OCI-LY7 (cell line): ENCODE results near the gene FAM24B. TPM values are rescaled to one million over a fixed set of nuclear protein-coding genes. Genes with fewer than 3 reads are reported as not detected.
"Not testable (repeated sequence)": the region's sequence is repeated elsewhere in the genome, so short reads cannot be mapped to it uniquely, and the experiment has no call there.

Source experiments
- BruUV-seq: library from RNA; stranded (reverse); fragments of 400-500 nt; replicated peaks from 2 replicates; lab custom pipeline; 2021; lab: Mats Ljungman, UMichigan
- CTCF ChIA-PET: fragments of 300-600 bp; sonication (Branson Sonifier 250); formaldehyde crosslinking; loops from one replicate; lab custom pipeline; 2022; ENCODE audit warnings: antibody characterized with exemption; ENCODE audit not compliant: unreplicated experiment; lab: Charles Lee
- POLR2A ChIA-PET: fragments of 300-600 bp; sonication (Branson Sonifier 250); formaldehyde crosslinking; loops from one replicate; lab custom pipeline; 2022; ENCODE audit warnings: antibody characterized with exemption; lab: Charles Lee
- DNase-seq: peaks from one replicate; pipeline ENCODE4 v3.0.0-alpha.2; 2015; ENCODE audit warnings: low spot score
- H2AFZ ChIP-seq: fragments of 200-600 bp; sonication (generic), shearing (Covaris generic); 2 replicates; pipeline ENCODE4 v1.6.1; 2014; ENCODE audit warnings: mild to moderate bottlenecking, antibody characterized with exemption, low read length, moderate library complexity
- H3K27ac ChIP-seq: fragments of 200-600 bp; sonication (generic); 2 replicates; pipeline ENCODE4 v1.5.1; 2014; ENCODE audit warnings: mixed run types, low read depth, mild to moderate bottlenecking, moderate library complexity, low read length, inconsistent platforms; ENCODE audit not compliant: poor library complexity, severe bottlenecking
- H3K36me3 ChIP-seq: fragments of 200-600 bp; sonication (generic); 2 replicates; pipeline ENCODE4 v1.6.1; 2014; ENCODE audit warnings: mild to moderate bottlenecking, antibody characterized with exemption, low read length, moderate library complexity, mixed read lengths; ENCODE audit not compliant: insufficient read depth
- H3K4me1 ChIP-seq: fragments of 200-600 bp; sonication (generic); 2 replicates; pipeline ENCODE4 v1.5.1; 2014; ENCODE audit warnings: mild to moderate bottlenecking, low read length; ENCODE audit not compliant: insufficient read depth, poor library complexity, severe bottlenecking
- H3K4me2 ChIP-seq: fragments of 200-600 bp; sonication (generic); 2 replicates; pipeline ENCODE4 v1.6.1; 2014; ENCODE audit warnings: mild to moderate bottlenecking, low read length
- H3K4me3 ChIP-seq: fragments of 200-600 bp; sonication (generic); 2 replicates; pipeline ENCODE4 v1.5.1; 2014; ENCODE audit warnings: mild to moderate bottlenecking, low read depth, low read length; ENCODE audit not compliant: poor library complexity, severe bottlenecking
- H3K79me2 ChIP-seq: fragments of 200-600 bp; sonication (generic); 2 replicates; pipeline ENCODE4 v1.6.1; 2016; ENCODE audit warnings: low read depth, mild to moderate bottlenecking, low read length, moderate library complexity, mixed read lengths; ENCODE audit not compliant: insufficient read depth
- H3K9me2 ChIP-seq: fragments of 200-600 bp; sonication (generic); 2 replicates; pipeline ENCODE4 v1.6.1; 2016; ENCODE audit warnings: mild to moderate bottlenecking, low read length, mixed read lengths; ENCODE audit not compliant: insufficient read depth
- H3K9me3 ChIP-seq: fragments of 200-600 bp; sonication (generic); 2 replicates; pipeline ENCODE4 v1.6.1; 2014; ENCODE audit warnings: mild to moderate bottlenecking, mixed run types, low read length, mixed read lengths
- H4K20me1 ChIP-seq: fragments of 200-600 bp; sonication (generic); 2 replicates; pipeline ENCODE4 v1.6.1; 2014; ENCODE audit warnings: mild to moderate bottlenecking, antibody characterized with exemption, low read length, moderate library complexity, mixed read lengths; ENCODE audit not compliant: insufficient read depth
- EZH2phosphoT487 ChIP-seq: fragments of 200-600 bp; sonication (generic); IDR thresholded peaks from 2 replicates; pipeline ENCODE4 v1.6.1; 2018; ENCODE audit warnings: low read depth, borderline replicate concordance, mild to moderate bottlenecking, mixed run types, antibody characterized with exemption, low read length, moderate library complexity, mixed read lengths
- intact Hi-C: fragments of 100-400 bp; cut with micrococcal nuclease; formaldehyde crosslinking; loops from one replicate; pipeline ENCODE4 v1.10.0; 2022; ENCODE audit not compliant: unreplicated experiment
- total RNA-seq, 2 experiments: library from RNA; depleted of rRNA in 1 of 2; stranded (reverse); fragments of >200 nt in 1 of 2; shearing (Covaris generic) in 1 of 2; gene quantifications; 2 replicates each; pipeline ENCODE4 v1.2.3, GENCODE V29; 2014 to 2022
- TF ChIP-seq, protein P1 (sequence below): fragments of 200-600 bp; sonication (generic); conservative IDR thresholded peaks from 2 replicates; pipeline ENCODE4 v1.5.1; 2014; ENCODE audit warnings: mild to moderate bottlenecking, antibody characterized with exemption, low read length, moderate library complexity, mixed read lengths

FAM24B gene
- total RNA-seq, 2 experiments from 2014 or later = 10.1 to 11.1 TPM

DNA sequence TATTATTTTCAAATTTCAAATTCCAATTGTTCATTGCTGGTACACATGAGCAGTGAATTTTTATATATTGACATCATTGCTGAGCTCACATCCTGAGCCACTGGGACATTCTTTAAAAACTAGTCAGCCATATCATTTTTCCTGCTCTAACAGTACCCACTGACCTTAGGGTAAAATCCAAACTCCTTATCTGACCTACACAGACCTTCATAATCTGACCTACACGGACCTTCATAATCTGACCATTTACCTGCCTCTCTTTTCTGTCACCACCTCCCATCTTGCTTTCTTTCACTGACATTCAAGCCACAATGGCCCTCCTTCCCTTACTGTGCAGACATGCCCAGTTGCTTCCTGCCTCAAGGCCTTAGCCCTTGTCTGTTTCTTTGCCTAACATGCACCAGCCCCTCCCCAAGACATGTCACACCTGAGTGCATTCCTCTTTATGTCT, 17.6 kb downstream of the FAM24B start:
- BruUV-seq = no TSS peak
- CTCF ChIA-PET = no interaction called here
- TF ChIP-seq, protein P1, sequence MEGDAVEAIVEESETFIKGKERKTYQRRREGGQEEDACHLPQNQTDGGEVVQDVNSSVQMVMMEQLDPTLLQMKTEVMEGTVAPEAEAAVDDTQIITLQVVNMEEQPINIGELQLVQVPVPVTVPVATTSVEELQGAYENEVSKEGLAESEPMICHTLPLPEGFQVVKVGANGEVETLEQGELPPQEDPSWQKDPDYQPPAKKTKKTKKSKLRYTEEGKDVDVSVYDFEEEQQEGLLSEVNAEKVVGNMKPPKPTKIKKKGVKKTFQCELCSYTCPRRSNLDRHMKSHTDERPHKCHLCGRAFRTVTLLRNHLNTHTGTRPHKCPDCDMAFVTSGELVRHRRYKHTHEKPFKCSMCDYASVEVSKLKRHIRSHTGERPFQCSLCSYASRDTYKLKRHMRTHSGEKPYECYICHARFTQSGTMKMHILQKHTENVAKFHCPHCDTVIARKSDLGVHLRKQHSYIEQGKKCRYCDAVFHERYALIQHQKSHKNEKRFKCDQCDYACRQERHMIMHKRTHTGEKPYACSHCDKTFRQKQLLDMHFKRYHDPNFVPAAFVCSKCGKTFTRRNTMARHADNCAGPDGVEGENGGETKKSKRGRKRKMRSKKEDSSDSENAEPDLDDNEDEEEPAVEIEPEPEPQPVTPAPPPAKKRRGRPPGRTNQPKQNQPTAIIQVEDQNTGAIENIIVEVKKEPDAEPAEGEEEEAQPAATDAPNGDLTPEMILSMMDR = no peak
- TF ChIP-seq EZH2phosphoT487 = no peak
- Histone ChIP-seq H3K36me3 (peaks cover 2% of the 10 kb centered on the region; the same call in 1 of the 2 replicates), H3K79me2 (no peaks in the 10 kb centered on the region), H3K9me2 (no peaks in the 10 kb centered on the region), H3K4me2 (no peak overlapping the region), H3K27ac (no peak overlapping the region), H4K20me1 (0 out of 2 replicates have a peak, but pooled peaks cover 4% of the 10 kb centered on the region), H3K4me1 (no peaks in the 10 kb centered on the region), H3K9me3 (0 out of 2 replicates have a peak, but pooled peaks cover 4% of the 10 kb centered on the region), H3K4me3 (no peak overlapping the region), H2AFZ (no peak overlapping the region)
- DNase-seq = no peak
- intact Hi-C loops = no loop called here
- POLR2A ChIA-PET = interaction anchor here (0.5 kb wide), 1 partner anchor 108 kb away, joined by 7 read pairs; no protein-coding TSS in a partner anchor

DNA sequence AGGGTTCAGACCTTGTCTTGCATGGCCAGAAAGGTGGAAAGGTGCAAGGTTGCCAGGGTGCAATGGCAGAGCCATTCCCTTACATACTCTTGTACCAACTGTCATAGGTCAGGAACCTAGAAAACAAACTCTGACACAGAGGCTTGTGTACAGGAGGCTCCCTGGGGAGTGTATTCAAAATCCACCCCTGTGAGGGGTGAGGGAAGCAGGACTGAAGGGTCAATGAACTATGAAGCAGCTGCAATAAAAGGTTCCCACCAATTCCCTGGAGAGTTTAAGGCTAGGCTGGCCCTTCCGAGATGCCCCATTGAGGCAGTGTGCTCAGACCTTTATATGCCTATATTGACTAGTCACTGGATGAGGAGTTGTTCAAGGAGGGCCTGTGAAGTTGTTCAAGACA, 19.9 kb downstream of the FAM24B start:
- H3K36me3 ChIP-seq = peaks cover under 1% of the 10 kb centered on the region; the same call in 1 of the 2 replicates
- H3K4me3 ChIP-seq = no peak overlapping the region
- H3K79me2 ChIP-seq = no peaks in the 10 kb centered on the region
- CTCF ChIA-PET = no interaction called here
- no peak for DNase-seq
- H4K20me1 ChIP-seq = 0 out of 2 replicates have a peak, but pooled peaks cover 4% of the 10 kb centered on the region
- intact Hi-C loops = no loop called here
- TF ChIP-seq, protein P1 = no peak
- no peak for TF ChIP-seq EZH2phosphoT487
- POLR2A ChIA-PET = interaction anchor here (1.2 kb wide), 1 partner anchor 11 kb away, joined by 4 read pairs; no protein-coding TSS in a partner anchor
- H3K27ac ChIP-seq = no peak overlapping the region
- no peak overlapping the region for H3K4me2 ChIP-seq
- H3K4me1 ChIP-seq = no peaks in the 10 kb centered on the region
- BruUV-seq = no TSS peak
- H3K9me2 ChIP-seq = no peaks in the 10 kb centered on the region
- no peaks in the 10 kb centered on the region for H3K9me3 ChIP-seq
- H2AFZ ChIP-seq = no peak overlapping the region

DNA sequence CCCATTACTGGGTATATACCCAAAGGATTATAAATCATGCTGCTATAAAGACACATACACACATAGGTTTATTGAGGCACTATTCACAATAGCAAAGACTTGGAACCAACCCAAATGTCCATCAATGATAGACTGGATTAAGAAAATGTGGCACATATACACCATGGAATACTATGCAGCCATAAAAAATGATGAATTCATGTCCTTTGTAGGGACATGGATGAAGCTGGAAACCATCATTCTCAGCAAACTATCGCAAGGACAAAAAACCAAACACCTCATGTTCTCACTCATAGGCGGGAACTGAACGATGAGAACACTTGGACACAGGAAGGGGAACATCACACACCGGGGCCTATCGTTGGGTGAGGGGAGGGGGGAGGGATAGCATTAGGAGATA, 21.3 kb downstream of the FAM24B start:
- POLR2A ChIA-PET, H3K9me2 ChIP-seq, intact Hi-C loops, H3K36me3 ChIP-seq, H3K79me2 ChIP-seq, H3K27ac ChIP-seq, DNase-seq, CTCF ChIA-PET, H3K9me3 ChIP-seq, H2AFZ ChIP-seq, H4K20me1 ChIP-seq, H3K4me3 ChIP-seq, H3K4me2 ChIP-seq, H3K4me1 ChIP-seq, BruUV-seq: not testable (repeated sequence)
